Breast epithelium (tissue), 3 donors: ENCODE measurements around the gene SELPLG.

Experiments used
- POLR2A ChIP-seq: fragments of 450-650 bp; IDR thresholded peaks from one replicate; pipeline ENCODE4 v1.6.1; 2016; ENCODE audit warnings: antibody characterized with exemption, mild to moderate bottlenecking, moderate library complexity
- POLR2AphosphoS5 ChIP-seq, 3 donors: sonication (generic); formaldehyde crosslinking; IDR thresholded peaks; one replicate each; pipeline ENCODE4 v1.6.1; 2017; ENCODE audit warnings: antibody characterized with exemption in 3 of 3
- TF ChIP-seq, protein P1 (sequence below), 3 donors: fragments of 450-650 bp; IDR thresholded peaks; one replicate each; pipeline ENCODE4 v1.5.1; 2016 to 2017; ENCODE audit warnings: antibody characterized with exemption in 3 of 3, mild to moderate bottlenecking in 3 of 3, moderate library complexity in 3 of 3

DNA sequence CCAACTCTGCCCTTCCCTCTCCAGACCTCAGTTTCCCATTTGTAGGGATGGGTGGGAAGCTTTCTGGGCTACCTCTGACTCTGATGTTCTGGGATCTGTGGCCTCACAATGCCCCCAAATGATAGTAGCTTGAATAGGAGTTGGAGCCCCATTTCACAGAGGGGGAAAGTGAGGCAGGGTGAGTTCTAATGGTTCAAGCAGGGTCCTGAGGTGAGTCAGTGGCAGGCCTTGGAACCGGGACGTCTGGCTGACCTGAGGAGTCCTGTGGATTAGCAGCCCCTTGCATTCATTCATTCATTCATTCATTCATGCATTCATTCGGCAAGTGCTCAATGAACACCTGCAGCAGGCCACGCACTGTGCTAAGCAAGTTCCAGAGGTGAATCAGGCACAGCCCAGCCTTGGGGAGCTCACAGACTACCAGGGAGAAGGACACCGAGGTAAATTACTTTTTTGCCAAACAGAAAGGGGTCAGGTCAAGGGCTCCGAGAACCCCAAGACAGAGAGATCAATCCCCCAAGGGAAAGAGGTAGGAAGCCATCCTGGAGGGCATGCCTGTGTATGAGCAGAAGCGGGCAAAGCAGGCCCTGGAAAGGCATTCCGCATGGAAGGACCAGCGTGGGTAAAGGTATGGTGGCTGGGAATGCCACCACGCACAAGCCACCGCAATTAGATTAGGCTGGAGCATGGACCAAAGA, 35.0 kb downstream of the SELPLG start:
- TF ChIP-seq POLR2A (no peak), POLR2AphosphoS5 (IDR thresholded peaks at IDR 0.05) (no peak)
- TF ChIP-seq, protein P1, sequence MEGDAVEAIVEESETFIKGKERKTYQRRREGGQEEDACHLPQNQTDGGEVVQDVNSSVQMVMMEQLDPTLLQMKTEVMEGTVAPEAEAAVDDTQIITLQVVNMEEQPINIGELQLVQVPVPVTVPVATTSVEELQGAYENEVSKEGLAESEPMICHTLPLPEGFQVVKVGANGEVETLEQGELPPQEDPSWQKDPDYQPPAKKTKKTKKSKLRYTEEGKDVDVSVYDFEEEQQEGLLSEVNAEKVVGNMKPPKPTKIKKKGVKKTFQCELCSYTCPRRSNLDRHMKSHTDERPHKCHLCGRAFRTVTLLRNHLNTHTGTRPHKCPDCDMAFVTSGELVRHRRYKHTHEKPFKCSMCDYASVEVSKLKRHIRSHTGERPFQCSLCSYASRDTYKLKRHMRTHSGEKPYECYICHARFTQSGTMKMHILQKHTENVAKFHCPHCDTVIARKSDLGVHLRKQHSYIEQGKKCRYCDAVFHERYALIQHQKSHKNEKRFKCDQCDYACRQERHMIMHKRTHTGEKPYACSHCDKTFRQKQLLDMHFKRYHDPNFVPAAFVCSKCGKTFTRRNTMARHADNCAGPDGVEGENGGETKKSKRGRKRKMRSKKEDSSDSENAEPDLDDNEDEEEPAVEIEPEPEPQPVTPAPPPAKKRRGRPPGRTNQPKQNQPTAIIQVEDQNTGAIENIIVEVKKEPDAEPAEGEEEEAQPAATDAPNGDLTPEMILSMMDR (IDR thresholded peaks at IDR 0.05), result no peak
